CD4-positive, alpha-beta T cell treated with Interleukin-15 for 4 hours (primary cell): ENCODE data around the gene KRT34.
"Not testable (repeated sequence)": the region's sequence is repeated elsewhere in the genome, so short reads cannot be mapped to it uniquely, and the experiment has no call there.

Source experiments
- DNase-seq: peaks from one replicate; pipeline ENCODE4 v3.0.0-alpha.2; 2020; ENCODE audit warnings: low spot score

The KRT34 gene

GRCh38 chr17:41366070-41366469 lies 16.0 kb downstream of the KRT34 start:
- DNase-seq = no peak

- DNase-seq = no peak
Measured at GRCh38 chr17:41363881-41364280, 18.2 kb downstream of the KRT34 start.

GRCh38 chr17:41360296-41360995 lies 21.7 kb downstream of the KRT34 start:
- no peak for DNase-seq

- no peak for DNase-seq
Measured at GRCh38 chr17:41354536-41354935, 27.6 kb downstream of the KRT34 start.

DNA sequence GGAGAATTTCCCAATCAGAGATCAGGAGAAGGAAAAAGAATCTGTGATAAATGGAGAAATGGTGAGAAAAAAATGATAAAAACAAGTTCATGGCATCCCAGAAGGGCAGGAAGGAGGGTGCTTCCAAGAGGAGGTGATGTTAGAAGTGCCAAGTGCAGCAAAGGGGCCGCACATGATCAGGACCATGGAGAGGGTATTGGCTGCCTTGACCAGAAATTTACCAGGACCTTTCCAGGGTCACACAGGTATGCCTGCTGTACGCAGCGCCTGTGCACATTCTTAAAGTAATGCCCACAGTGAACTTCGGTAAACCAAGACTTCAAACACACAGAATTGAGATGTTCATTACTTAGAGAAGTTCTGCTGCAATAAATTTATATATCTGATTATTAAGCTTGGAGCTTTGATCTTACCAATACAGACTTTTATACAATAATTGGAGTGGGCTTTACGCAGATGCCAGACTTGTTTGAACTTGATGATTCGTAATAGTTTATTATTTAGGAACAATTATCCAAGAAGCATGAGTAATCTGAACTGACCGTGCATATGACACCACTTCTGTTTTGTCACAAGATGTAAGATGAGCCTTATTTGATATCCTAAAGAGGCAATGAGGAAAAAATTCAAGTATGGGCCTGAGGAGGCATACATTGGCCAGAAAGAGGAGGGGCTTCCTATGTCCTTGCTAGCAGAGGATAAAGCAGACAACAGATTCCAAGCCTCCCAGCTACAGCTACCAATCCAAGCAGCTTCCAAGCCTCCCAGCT lies 29.3 kb downstream of the KRT34 start:
- DNase-seq = no peak

GRCh38 chr17:41351177-41351576 lies 30.9 kb downstream of the KRT34 start:
- DNase-seq = no peak

GRCh38 chr17:41350381-41350878 lies 31.7 kb downstream of the KRT34 start, which contains the start of gene KRT33A:
TSS of gene KRT33A (minus strand) at chr17:41350828. CDS start at chr17:41350767, 61 bp downstream.
- DNase-seq = not testable (repeated sequence)

DNA sequence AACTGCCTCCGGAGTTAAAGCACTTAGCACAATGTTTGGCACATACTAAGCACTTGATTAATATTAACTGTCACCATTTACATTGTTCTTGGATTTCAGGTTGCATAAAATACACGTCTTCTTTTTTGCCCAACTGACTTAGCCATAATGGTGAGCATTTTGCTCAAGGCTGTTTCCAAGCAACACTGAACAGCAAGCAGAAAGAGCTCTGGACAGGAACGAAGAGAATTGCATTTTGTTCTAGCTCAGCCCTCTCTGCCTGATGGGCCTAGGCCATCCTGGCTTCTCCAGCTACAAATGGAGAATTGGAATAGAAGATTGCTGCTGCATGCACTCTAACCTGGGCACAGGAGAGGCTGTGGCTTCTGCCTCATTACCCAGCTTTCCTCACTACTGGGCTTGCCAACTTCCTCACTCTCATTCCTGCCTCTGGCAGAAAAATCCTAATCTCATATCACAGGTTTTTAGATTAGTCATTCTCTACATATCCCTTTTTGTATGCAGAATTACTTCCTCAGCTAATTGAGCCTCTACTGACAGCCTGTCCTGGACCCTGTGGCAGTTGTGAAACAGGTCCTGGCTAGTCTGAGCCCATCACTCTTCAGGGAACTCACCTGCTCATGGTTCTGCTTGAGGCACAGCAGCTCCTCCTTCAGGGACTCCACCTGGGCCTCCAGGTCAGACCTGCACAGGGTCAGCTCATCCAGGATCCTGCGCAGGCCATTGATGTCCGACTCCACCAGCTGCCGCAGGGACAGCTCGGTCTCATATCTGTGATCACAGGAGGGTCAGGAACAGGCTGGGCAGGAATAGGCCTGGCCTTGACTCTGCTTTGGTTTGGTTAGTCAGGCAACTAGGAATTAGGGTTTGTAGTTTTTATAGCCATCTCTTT lies 34.0 kb downstream of the KRT34 start:
- no peak for DNase-seq

DNA sequence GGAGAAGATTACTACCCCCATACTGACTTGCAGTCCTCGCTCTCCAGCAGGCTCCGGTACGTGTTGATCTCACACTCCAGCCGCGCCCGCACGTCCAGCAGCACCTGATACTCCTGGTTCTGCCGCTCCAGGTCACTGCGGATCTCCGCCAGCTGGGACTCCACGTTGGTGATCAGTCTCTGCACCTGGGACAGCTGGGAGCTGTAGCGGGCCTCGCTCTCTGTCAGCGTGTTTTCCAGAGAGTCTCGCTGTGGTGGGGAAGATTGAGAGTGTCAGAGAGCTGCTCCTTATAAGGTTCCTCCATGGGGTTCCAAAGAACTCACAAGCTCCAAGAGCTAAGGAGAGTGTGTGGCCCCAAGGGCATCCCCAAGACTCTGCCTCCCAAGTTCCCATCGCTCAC lies 35.7 kb downstream of the KRT34 start:
- DNase-seq = not testable (repeated sequence)

DNA sequence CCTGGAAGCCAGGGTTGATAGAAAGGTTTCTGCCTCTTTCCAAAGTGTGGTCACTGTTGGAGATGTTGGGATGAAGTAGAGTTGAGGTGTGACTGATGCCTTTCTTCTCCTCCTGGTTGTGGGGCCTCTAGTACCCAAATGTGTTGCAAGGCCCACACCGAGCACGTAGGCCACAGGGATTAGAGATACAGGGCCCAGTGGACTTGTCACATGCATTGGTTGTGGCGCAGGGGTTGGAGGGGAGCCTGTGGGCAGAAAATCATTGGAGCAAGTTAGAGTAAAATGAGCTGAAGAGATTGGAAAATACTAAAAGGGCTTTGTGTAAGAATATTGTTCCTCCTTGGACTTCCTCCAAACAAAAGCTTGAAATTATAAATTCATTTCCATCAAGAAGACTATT lies 36.1 kb downstream of the KRT34 start:
- no peak for DNase-seq

GRCh38 chr17:41343029-41343428 lies 39.1 kb downstream of the KRT34 start:
- DNase-seq = no peak

DNA sequence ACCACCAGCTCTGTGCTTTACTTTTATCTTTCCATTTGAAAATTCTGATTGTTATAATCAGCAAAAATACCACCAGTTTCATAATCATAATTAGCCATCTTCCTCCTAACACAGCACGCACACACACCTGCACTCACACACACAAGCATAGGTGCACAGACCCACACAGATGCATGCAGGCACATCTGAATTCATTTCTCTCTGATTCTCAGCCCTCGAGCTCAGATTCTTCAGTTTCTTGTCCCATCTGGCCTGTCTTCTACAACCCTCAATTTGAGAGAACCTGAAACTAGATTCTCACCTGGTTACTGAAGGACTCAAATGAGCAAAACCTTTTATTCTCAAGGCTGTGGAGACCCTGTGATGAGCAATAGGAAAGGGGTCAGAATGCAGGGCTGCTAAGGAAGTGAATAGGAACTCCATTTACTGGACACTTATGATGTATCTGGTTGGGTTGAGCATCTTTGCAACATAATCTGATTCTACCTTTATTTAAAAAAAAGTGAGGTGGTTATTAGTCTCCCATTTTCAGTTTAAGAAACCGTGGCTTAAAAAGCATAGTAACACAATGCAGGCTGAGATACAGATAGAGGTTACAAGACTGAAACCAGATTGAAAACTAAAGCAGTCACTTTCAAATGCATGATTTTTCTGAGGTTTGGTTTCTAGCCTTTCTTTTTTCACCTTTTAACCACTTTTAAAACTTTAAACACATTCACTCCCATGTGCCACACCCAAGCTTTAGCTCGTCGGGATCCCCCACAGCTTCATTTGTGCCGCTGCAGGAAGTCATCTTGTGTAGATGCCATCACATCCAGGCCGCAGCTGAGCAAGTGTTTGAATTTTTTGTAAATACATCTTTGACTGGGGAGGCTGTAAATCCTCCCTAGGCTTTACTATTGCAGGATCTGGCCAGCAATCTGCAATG lies 40.9 kb downstream of the KRT34 start:
- peak; percentile 80 for DNase-seq

DNA sequence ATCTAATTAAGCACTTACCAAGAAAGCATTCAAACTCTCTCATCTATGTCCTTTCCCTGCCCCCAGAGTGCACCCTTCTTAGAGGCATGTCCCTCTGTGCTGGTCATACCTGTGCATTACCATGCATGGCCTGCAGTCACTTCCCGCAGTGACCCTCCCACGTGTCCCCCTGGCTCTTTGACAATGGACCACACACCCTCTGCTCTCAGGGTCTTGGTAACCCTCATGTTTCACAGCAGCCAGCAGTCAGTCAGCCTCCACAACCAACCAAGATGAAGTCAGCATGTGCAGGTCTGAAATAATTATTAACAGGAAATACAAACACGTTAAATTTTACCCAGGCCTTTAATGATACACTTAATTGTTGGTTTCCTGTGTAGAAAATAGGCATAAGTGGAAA lies 41.6 kb downstream of the KRT34 start:
- peak; percentile 12 for DNase-seq

- DNase-seq = no peak
Measured at GRCh38 chr17:41339571-41340172, 42.4 kb downstream of the KRT34 start.

DNA sequence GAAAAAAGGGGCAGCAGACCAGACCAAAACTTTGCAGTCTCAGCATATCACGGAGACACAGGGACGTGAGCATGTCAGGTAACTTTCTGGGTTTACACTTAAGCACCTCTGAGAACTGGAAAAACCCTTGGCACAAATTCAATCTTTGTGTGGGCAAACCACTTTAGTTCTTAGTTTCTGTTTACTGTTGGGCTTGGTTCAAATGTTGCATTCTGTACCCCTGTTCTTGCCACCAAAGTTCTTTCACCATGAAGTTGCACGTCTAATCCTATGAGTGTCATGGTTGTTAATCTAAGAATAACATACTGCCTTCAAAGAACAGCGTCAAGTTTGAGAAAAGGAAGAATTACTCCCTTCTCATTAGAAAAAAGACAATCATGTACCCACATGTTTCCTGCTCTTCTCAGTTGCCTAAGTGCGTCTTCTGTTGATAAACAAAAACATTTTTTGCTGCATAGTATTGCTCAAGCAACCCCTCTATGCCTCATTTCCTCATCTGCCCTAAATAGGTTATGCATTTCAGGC lies 43.1 kb downstream of the KRT34 start:
- DNase-seq = peak; percentile 85

DNA sequence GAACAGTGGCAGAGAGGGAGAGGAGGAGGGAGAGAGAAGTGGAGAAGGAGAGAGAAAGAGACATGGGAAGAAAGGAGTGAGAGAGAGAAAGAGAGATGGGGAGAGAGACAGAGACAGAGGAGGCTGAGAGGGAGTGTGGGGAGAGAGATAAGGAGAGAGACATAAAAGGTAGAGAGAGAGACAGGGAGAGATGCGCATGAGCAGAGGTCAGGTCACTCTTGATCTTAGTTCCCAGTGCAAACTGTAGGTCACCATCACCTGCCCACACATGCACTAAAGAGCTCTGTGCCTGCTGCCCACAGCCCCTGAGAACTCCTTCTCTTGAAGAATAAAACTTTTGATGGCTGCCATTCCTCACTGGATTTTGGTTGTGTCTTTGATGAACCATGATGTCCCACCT lies 46.4 kb downstream of the KRT34 start:
- no peak for DNase-seq

- DNase-seq = no peak
Measured at GRCh38 chr17:41334385-41335305, 47.5 kb downstream of the KRT34 start.

DNA sequence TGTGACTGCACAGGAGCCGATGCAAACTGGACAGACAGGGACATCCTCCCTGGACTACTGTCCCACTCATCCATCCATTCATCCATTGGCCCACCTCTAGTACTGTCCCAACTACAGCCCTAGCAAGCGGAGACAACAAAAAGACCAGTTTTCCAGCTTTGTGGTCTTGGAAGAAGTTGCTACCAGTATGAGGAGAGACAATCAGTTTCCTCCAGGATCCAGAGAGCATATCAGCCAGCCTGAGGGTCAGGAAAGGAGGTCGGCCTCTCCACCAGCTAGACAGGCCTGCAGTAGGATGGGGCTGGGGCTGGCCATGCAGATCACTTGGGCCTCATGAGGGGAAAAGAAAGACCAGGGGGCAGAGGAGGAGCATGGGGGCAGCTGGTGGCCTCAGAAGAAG lies 48.3 kb downstream of the KRT34 start:
- no peak for DNase-seq

DNA sequence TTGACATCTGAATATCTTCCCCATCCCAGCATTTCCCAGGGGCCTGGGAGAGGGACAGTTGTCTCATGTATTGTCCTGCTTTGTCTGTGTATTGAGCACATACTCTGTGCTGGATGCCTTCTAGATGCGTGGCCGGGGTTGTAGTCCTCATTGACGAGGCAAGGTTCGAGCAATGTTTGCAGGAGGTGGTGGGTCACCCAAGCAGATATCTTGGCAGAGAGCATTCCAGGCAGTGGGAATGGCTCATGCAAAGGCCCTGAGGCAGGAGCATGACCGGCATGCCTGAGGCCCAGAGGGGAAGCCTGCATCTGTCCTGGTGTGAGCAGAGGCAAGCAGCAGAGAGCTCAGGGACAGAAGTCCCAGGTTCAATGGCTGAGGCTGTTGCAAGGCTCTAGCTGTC lies 49.0 kb downstream of the KRT34 start:
- DNase-seq = no peak
